Endothelial cell (in vitro differentiated cells): Measurements from ENCODE around the gene ELF1. TPM values are rescaled to one million over a fixed set of nuclear protein-coding genes. Genes with fewer than 3 reads are reported as not detected.

Source experiments
- DNase-seq: peaks from one replicate; pipeline ENCODE4 v3.0.0; 2021; ENCODE audit warnings: low spot score
- H3K27ac Mint-ChIP-seq: one replicate; pipeline ENCODE4 v1.8.0; 2021; ENCODE audit warnings: mixed read lengths, inconsistent platforms; ENCODE audit not compliant: unreplicated experiment
- H3K27me3 Mint-ChIP-seq: one replicate; pipeline ENCODE4 v1.8.0; 2021; ENCODE audit warnings: mild to moderate bottlenecking, moderate library complexity, mixed read lengths, inconsistent platforms; ENCODE audit not compliant: unreplicated experiment
- H3K36me3 Mint-ChIP-seq: one replicate; pipeline ENCODE4 v1.8.0; 2021; ENCODE audit warnings: mild to moderate bottlenecking, low read depth, mixed read lengths, inconsistent platforms; ENCODE audit not compliant: unreplicated experiment
- H3K4me1 Mint-ChIP-seq: one replicate; pipeline ENCODE4 v1.8.0; 2021; ENCODE audit warnings: mild to moderate bottlenecking, mixed read lengths, inconsistent platforms; ENCODE audit not compliant: unreplicated experiment
- H3K4me3 Mint-ChIP-seq: one replicate; pipeline ENCODE4 v1.8.0; 2021; ENCODE audit warnings: mild to moderate bottlenecking, mixed read lengths, inconsistent platforms; ENCODE audit not compliant: unreplicated experiment
- H3K9me3 Mint-ChIP-seq: one replicate; pipeline ENCODE4 v1.8.0; 2021; ENCODE audit warnings: mixed read lengths, inconsistent platforms; ENCODE audit not compliant: unreplicated experiment
- CTCF ChIP-seq: fragments of 200-600 bp; sonication (generic); IDR thresholded peaks from one replicate; pipeline ENCODE4 v1.5.0; 2021; ENCODE audit warnings: antibody characterized with exemption; ENCODE audit not compliant: unreplicated experiment
- total RNA-seq: library from RNA; stranded (reverse); fragmentation: NEBNext Ultra II Directional; extraction: Animal tissue kit (Norgen Biotek cat#: 25700); gene quantifications from one replicate; pipeline ENCODE4 v1.2.1, GENCODE V29; 2021; ENCODE audit not compliant: unreplicated experiment

ELF1 gene
- total RNA-seq, 1 donor from 2014 or later = 46.0 TPM

GRCh38 chr13:40971321-40971720, 47.8 kb downstream of the ELF1 start:
- no peak for TF ChIP-seq CTCF
- no peak for DNase-seq
- peaks cover 13% of the 10 kb centered on the region for H3K4me1 Mint-ChIP-seq
- no peaks in the 10 kb centered on the region for H3K27me3 Mint-ChIP-seq
- no peak overlapping the region for H3K27ac Mint-ChIP-seq
- H3K36me3 Mint-ChIP-seq = no peaks in the 10 kb centered on the region
- H3K4me3 Mint-ChIP-seq = no peak overlapping the region
- no peaks in the 10 kb centered on the region for H3K9me3 Mint-ChIP-seq

DNA sequence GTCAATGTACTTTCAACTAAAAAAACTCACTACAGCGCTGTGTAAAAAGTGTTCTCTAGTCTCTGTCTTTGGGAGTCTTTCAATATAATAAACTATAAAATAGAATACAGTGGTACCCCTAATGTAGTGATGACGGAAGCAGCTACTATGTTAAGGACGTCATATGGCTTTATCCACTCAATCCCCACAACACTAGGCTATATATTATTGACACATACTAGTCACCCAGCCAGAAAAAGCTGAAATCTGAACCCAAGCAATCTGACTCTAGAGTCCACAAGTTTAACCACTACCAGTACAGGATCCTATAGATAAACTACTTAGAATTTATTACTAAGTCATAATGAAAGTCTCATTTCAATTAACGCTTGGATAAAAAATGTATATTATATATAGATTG, 48.3 kb downstream of the ELF1 start:
- no peaks in the 10 kb centered on the region for H3K27me3 Mint-ChIP-seq
- H3K9me3 Mint-ChIP-seq = no peaks in the 10 kb centered on the region
- DNase-seq = no peak
- H3K36me3 Mint-ChIP-seq = no peaks in the 10 kb centered on the region
- H3K4me3 Mint-ChIP-seq = no peak overlapping the region
- H3K4me1 Mint-ChIP-seq = peaks cover 13% of the 10 kb centered on the region
- TF ChIP-seq CTCF = no peak
- H3K27ac Mint-ChIP-seq = no peak overlapping the region

GRCh38 chr13:40969169-40969901, 49.8 kb downstream of the ELF1 start:
- H3K27me3 Mint-ChIP-seq = no peaks in the 10 kb centered on the region
- no peak overlapping the region for H3K27ac Mint-ChIP-seq
- no peak for TF ChIP-seq CTCF

DNA sequence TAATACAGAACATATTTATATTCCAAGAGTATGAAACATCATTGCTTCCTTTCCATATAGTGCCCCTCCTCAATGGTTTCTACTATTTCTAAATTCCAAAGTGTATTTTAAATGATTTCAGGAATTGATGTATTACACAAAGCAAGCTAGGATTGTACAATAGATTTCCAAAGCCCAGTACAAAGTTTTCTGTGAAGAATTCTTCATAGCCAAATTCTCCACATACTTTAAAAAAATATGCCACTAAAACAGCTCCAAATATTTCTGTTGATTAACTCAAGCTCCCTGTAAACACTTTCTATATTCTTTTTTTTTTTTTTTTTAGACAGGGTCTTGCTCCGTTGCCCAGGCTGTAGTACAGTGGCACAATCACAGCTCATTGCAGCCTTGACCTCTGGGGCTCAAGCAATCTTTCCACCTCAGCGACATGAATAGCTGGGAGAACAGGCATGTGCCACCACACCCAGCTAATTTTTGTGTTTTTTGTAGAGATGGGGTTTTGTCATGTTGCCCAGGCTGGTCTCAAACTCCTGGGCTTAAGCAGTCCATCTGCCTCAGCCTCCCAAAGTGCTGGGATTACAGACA, 50.6 kb downstream of the ELF1 start:
- Mint-ChIP-seq H3K9me3 (no peaks in the 10 kb centered on the region), H3K27ac (no peak overlapping the region), H3K36me3 (no peaks in the 10 kb centered on the region), H3K27me3 (no peaks in the 10 kb centered on the region), H3K4me3 (no peak overlapping the region), H3K4me1 (no peaks in the 10 kb centered on the region)
- DNase-seq = no peak
- TF ChIP-seq CTCF = no peak

More at GRCh38 chr13:40969169-40969901, 49.8 kb downstream of the ELF1 start:
- H3K4me3 Mint-ChIP-seq = no peak overlapping the region
- H3K36me3 Mint-ChIP-seq = no peaks in the 10 kb centered on the region
- no peaks in the 10 kb centered on the region for H3K9me3 Mint-ChIP-seq
- DNase-seq = no peak
- peaks cover 4% of the 10 kb centered on the region for H3K4me1 Mint-ChIP-seq

DNA sequence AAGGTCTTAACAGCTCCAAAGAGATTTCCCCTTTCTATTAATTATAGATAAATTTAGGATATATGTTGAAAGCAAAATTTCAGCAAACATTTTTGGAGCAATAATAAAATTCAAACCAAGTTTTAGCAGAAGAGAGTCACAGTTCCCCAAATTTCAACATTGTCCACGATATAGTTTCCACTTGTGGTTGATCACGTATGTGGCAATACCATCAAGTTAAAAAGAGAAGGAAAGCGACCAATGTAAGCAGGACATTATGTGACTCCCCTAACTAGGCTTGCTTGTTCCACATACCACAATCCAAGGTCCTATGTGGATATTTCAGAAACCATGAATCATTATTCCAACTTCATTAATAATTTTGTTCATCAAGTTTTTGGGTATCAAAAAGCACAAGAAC, 52.8 kb downstream of the ELF1 start:
- Mint-ChIP-seq H3K27ac (no peak overlapping the region), H3K9me3 (no peaks in the 10 kb centered on the region), H3K36me3 (no peaks in the 10 kb centered on the region), H3K4me1 (no peaks in the 10 kb centered on the region), H3K27me3 (no peaks in the 10 kb centered on the region), H3K4me3 (no peak overlapping the region)
- no peak for TF ChIP-seq CTCF
- no peak for DNase-seq
